Esophagus squamous epithelium (tissue), 4 donors: ENCODE data around the gene OR10P1.

Experiments
- POLR2A ChIP-seq, 4 donors: fragments of 450-650 bp; IDR thresholded peaks; one replicate each; pipeline ENCODE4 v1.6.1; 2017; ENCODE audit warnings: antibody characterized with exemption in 4 of 4, mild to moderate bottlenecking in 4 of 4, moderate library complexity in 3 of 4
- TF ChIP-seq, protein P1 (sequence below), 6 experiments: fragments of 450-650 bp in 4 of 6; fragments of 200-600 bp in 2 of 6; sonication (generic) in 2 of 6; IDR thresholded peaks; one replicate each; pipeline ENCODE4 v1.5.1; 2016 to 2019; ENCODE audit warnings: antibody characterized with exemption in 6 of 6, mild to moderate bottlenecking in 4 of 6, moderate library complexity in 4 of 6

DNA sequence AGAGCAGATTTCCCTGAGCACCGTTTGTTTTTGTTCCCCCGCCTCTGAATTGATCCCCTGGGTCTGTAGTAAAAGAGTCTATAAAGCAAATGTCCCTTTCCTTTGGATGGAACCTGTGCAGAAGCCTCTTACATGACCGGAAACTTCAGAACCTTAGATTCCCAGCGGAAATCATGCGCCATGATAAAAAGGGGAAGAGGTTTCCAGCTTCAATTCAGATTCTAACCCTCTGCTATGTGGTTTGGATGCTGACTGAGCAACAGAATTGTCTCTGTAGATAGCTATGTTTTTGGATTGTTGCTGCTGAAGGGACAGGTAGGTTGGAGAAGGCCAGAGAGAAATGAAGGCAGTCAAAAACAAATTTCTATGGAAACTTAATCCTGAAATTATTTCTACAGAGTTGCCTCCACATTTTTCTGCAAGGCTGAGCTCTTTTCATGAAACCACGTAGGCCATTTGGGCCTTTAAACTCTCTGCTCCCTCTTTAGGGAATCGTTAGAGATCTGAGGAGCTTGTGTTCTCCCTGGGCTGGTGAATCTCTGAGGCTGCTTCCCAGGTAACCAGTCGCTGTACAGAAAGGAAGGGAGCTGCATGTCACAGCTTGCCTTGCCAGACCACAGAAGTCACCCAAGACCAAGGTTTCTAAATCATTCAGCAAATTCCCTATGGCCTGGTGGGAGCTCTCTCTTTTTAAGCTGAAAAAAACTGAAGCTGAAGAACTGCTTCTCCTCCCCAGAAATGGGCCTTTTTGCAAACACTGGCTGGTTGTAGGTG lies 28.7 kb upstream of the OR10P1 start:
- TF ChIP-seq, protein P1, sequence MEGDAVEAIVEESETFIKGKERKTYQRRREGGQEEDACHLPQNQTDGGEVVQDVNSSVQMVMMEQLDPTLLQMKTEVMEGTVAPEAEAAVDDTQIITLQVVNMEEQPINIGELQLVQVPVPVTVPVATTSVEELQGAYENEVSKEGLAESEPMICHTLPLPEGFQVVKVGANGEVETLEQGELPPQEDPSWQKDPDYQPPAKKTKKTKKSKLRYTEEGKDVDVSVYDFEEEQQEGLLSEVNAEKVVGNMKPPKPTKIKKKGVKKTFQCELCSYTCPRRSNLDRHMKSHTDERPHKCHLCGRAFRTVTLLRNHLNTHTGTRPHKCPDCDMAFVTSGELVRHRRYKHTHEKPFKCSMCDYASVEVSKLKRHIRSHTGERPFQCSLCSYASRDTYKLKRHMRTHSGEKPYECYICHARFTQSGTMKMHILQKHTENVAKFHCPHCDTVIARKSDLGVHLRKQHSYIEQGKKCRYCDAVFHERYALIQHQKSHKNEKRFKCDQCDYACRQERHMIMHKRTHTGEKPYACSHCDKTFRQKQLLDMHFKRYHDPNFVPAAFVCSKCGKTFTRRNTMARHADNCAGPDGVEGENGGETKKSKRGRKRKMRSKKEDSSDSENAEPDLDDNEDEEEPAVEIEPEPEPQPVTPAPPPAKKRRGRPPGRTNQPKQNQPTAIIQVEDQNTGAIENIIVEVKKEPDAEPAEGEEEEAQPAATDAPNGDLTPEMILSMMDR (IDR thresholded peaks at IDR 0.05), result no peak
- no peak for TF ChIP-seq POLR2A (IDR thresholded peaks at IDR 0.05)
